NCI-H2107 treated with DMSO at 0.1 percent for 48 hours (cell line): ENCODE data around the gene PRRG3.
A peak's percentile ranks its signal among the peaks of the same experiment; 100 is the strongest.

Experiments used
- DNase-seq: peaks from one replicate; lab custom pipeline; 2025; ENCODE audit not compliant: unreplicated experiment; lab: John Stamatoyannopoulos, UW

The PRRG3 gene

DNA sequence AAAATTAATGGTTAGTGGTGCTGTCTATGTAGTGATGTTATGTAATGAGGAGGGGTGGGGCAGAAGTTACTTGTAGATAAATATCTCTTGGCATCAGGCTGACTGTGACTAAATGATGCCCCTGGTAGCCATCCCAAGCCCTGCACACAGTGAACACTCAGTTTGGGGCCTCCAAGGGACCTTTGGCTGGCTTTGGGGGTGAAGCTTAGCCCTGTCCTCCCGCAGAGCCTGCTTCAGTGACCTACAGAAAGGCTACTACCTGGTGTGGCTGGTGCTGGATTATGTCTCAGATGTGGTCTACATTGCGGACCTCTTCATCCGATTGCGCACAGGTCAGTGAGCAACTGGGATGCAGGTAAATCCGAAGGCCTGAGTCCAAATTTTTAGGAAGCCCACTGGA, 47.1 kb downstream of the PRRG3 start:
- DNase-seq: no peak

DNA sequence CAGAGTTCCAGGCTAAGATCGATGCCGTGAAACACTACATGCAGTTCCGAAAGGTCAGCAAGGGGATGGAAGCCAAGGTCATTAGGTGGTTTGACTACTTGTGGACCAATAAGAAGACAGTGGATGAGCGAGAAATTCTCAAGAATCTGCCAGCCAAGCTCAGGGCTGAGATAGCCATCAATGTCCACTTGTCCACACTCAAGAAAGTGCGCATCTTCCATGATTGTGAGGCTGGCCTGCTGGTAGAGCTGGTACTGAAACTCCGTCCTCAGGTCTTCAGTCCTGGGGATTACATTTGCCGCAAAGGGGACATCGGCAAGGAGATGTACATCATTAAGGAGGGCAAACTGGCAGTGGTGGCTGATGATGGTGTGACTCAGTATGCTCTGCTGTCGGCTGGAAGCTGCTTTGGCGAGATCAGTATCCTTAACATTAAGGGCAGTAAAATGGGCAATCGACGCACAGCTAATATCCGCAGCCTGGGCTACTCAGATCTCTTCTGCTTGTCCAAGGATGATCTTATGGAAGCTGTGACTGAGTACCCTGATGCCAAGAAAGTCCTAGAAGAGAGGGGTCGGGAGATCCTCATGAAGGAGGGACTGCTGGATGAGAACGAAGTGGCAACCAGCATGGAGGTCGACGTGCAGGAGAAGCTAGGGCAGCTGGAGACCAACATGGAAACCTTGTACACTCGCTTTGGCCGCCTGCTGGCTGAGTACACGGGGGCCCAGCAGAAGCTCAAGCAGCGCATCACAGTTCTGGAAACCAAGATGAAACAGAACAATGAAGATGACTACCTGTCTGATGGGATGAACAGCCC, 48.6 kb downstream of the PRRG3 start:
- DNase-seq: no peak

DNA sequence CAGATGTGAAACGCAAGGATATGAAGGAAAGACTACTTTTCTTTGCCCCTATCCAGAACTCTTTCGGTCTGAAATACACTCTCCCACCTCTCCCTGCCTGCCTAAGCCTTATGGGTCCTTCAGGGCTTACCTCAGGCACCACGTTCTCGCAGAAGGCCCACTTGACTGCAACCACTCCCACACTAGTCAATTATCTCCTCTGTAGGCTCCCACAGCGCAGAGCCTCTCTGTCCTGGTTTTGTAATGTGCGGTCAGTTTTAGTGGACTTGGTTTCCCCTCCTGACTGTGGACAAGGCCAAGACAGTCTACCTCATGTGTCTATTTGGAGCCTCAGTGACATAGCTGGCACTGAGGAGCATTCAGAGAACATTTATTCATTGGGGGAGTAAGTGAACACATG, 50.4 kb downstream of the PRRG3 start:
- DNase-seq: no peak

DNA sequence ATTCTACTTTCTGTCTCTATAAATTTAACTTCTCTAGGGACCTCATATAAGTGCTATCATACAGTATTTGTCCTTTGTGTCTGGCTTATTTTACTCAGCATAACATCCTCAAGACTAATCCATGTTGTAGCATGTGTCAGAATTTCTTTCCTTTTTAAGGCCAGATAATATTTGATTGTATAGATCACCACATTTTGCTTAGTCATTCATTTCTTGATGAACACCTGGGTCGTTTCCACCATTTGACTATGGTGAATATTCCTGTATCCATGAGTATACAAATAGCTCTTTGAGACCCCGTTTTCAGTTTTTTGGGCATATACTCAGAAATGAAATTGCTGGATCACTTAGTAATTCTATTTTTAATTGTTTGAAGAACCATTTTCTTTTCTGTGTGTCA, 51.2 kb downstream of the PRRG3 start:
- DNase-seq: no peak

DNA sequence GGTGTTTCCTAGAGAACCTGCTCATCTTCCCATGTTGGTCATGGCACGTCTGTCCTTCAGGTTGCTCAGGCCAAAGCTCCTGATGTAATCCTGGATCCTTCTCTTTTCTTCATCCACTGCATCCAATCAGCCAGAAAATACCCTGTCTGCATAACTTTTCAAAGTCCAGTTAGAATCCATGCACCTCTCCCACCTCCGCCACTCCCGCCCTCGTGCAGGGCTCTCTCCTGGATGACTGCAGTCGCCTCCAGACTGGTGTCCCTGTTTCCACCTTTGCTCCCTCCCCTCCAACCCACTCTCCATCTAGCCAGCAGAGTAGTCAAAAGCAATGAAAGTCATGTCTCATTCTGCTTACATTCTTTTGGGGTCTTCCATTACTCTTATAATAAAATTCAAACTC, 55.3 kb downstream of the PRRG3 start:
- DNase-seq: no peak

DNA sequence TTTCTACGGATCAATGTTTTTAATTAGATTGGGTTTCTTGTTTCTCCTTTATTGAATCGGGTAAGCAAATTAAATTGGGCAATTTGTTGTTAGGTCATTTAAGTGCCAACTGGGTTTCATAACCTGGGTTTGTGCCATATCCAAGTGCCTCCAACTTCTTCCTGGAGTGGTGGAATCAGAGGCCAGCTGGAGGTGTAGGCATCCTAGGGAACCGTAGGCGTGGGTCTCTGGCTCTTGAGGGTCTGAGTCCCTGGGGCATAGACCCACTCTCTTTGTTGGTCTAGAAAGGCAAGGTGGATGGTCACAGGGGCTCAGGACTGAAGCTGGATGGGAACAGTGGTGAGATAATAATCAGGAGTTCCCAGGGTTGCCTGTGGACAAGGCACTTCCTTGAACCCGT, 57.6 kb downstream of the PRRG3 start:
- no peak for DNase-seq

DNA sequence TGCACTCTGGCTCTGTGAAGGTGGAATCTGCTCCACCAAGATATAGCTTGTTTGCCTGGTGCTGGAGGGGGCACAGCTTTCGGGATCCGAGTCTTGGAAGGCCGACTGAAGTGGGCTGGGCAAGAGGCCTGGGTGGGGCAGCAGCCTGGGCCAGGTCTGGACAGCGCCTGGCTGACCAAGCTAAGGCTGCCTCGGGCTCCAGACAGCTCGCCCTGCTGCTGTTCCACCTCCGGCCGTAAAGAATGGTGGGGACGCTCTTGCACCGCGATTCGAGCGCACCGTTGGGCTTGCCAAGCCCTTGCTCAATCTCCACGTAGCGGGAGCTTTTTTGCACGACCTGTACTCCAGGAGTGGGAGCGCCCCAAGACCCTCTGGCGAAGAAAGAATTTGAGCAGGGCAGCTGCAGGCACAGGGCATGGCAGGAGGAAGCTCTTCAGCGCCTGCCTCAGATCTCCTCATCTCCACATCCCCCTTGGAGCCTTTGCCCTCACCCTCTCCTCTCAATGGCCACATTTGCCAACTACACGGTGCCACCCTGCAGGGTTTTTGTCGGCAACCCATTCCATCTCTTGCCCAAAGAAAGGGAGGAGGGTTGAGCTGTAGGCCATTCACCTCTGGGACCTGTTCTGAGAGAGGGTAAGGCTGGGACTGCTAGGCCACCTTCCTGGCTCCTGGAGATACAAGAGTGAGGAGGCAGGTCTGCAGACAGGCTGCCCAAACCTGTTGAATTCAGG, 58.2 kb downstream of the PRRG3 start:
- DNase-seq: peak; percentile 5

DNA sequence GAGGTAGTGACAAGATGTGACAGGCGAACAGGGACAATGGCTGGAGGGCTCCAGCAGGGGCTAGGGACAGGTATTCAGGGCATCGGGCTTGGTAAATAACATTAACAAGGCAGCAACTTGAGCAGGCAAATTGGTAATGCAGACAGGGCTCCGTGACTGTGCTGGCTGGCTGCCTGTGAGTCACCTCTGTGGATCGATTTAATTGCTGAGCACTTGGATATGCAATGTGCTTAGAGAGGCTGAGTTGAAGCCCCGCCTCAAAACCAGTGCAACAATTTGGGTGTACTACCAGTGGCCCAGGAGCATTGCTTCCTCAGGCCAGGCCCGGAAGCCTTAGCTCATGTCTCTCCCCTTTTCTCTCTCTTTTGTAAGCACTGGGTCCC, 58.8 kb downstream of the PRRG3 start:
- DNase-seq: peak; percentile 7

DNA sequence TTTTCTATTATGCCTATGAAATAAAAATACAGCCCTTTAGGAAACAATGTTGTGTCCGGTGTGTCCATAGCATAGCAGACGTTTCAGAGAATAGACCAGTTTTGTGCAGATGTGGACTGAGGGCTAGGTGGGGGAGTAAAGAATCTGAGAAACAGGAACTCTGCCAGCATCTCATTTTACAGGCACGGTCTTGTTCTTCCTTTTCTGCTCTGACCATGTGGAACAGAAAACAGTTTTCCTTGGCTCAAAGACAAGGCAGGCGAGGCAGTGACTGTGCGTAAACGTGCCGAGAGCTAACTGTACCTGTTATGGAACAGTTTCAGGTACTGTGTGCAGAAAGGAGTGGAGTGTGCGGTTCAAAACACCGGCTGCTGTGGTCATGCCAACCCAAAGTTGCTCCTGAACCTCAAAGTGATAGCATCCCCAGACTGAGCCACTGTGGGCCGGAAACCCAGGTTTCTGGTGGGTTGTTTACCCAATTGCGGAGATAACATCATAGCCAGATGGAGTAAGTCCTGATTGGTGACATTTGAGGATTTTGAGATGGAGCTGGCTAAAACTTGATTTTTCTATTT, 59.5 kb downstream of the PRRG3 start:
- no peak for DNase-seq
